ACHN (cell line): ENCODE measurements around the gene PKNOX1.
"Not testable (repeated sequence)": the region's sequence is repeated elsewhere in the genome, so short reads cannot be mapped to it uniquely, and the experiment has no call there.

Experiments used
- DNase-seq: peaks from one replicate; pipeline ENCODE4 v3.0.0-alpha.2; 2015
- in situ Hi-C: cut with HindIII; loops from 2 replicates; pipeline ENCODE4 v1.10.0; 2017; ENCODE audit warnings: low sequenced_read_pairs, low pct_ligation_motif_present, low pct_unique_long_range_greater_than_20kb

The PKNOX1 gene

DNA sequence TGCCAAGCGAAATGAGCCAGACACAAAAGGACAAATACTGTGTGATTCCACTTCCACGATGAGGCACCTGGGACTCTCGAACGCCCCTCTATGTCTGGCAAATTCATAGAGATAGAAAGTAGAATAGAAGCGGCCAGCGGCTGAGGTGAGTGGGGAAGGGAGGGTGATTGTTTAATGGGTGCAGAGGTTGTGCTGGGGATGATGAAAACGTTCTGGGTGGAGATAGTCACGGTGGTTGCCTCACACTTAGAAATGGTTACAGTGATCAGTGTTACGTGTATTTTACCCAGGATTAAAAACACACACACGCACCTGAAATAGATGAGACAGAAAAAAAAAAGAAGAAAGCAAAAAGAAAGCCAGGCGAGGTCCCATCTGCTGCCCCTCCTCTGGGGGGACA is 98.4 kb downstream of the PKNOX1 start:
- DNase-seq = not testable (repeated sequence)

DNA sequence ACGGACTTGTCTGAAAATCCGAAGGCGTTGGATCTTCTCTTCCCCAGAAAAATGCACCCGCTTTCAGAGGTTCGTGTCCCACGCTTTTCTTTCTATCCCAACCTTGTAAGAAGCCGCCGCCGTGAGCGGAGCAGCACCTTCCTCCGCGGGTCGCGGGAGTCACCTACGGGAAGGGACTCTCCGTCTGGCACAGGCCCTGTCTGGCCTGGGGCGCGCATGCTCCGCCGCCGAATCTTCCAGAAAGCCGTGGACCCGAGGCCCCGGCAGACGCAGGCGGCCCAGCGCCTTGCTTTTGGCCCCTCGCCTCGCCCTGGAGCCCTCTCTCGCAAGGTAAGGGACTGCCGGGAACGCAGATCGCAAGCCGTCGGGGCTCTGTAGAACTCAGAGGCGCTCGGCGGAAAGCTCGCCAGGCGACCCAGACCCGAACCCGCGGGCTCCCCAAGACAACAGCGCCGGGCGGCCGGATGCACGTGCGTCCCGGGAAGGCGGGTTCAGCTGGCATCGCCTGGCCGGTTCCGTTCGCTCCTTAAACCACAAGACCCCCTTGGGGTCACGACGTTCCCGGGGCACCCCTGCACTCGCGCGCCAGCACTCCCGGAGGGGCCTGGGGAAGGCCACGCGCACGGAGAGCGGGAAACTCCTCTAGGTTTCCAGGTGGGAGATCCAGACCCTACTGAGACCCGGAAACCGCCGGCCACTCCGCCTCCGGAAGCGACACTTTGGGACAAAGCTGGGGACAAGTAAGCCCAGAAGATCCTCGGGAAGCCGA is 100.2 kb downstream of the PKNOX1 start:
- in situ Hi-C loops = not testable (repeated sequence)

More for the DNA sequence above, 98.4 kb downstream of the PKNOX1 start:
- in situ Hi-C loops = not testable (repeated sequence)

DNA sequence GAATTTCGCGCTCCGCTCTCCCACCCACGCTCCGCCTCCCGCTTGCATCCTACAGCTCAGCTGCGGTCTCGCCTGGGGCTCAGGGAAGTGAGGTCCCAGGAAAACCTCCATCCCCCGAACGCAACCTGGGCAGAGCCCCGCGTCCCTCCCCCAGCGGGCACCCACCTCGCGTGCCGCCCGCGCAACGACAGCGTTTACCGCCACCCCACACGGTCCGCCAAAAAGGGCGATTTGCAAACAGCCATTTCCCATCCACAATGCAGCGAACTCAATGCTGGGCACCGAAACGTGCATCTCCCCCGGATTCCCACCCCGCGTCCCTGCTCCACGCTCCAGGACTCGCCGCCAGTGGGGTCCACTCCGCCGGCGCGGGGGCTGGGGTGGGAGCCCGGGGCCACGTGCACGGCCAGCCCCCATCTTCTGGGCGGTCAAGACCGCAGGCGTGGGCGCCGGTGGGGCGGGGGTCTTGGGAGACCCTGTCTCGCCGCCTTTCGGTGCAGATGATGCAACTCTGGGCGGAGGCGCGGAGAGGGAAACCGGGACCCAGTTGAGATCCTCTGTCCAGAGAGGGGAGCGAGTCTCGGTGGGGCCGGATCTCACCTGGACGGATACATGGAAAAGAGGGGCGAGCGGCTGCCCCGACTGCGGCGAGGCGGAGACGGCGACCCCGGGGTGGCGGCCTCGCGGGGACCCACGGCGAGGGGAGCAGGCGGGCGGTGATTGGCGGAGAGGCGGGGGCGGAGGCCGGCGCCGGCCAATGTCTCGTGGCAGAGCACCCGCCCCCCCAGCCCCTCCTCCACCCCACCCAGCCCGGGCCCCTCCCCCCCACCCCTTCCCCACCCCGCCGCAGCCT is 101.0 kb downstream of the PKNOX1 start, which contains the start of gene CBS:
Gene CBS, minus strand, starts transcription at position 666 of the 853 bp plus-strand sequence. CDS start 3,642 bp downstream, outside the sequence.
- in situ Hi-C loops, DNase-seq: not testable (repeated sequence)

More for the DNA sequence above, 100.2 kb downstream of the PKNOX1 start:
- DNase-seq = not testable (repeated sequence)

DNA sequence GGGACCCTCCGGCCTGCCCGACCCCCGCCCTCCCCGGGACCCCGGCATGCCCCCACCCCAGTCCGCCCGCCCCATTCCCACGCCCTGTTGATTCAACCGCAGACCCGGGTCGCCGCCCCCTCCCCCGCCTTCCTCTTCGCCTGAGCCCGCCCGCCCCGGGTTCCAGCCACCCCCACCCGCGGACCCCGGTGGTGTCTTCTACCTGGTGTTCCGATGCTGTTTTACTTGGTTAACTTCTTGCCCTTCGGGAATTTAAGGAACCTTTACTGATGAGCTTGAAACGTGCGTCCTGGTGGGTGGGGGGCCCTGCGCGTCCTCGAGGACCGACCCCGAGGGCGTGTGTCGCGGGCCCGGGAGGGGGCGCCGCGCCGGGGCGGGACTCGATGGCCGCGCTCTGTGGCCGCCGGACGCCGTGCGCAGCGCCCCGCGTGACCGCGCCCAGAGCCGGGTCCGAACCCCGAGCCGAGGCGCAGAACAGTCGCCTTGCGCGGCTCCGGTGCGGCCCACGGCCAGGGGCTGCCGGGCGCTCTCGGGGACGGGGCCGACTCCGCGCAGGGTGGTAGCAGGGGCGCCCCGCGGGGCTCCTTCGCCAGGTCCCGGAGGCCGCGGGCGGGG is 101.8 kb downstream of the PKNOX1 start:
- in situ Hi-C loops, DNase-seq: not testable (repeated sequence)

DNA sequence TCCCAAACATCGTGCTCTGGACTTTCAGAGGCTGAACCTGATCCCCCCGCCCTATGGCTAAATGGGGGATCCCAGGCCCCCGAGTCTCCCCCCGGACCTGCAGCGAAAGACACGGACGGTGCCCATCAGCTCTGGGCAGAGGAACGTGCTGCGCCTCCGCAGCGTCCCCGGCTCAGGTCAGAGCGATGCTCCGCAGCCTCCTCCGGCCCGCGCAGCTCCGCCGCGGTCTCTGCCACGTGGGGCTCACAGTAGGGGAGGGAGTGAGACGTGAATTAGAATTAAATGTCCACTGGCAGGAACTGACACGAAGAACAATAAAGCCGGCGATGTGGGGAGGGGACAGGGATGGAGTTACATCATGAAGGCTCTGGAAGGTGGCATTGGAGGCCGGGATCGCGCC is 102.3 kb downstream of the PKNOX1 start:
- DNase-seq, in situ Hi-C loops: not testable (repeated sequence)

DNA sequence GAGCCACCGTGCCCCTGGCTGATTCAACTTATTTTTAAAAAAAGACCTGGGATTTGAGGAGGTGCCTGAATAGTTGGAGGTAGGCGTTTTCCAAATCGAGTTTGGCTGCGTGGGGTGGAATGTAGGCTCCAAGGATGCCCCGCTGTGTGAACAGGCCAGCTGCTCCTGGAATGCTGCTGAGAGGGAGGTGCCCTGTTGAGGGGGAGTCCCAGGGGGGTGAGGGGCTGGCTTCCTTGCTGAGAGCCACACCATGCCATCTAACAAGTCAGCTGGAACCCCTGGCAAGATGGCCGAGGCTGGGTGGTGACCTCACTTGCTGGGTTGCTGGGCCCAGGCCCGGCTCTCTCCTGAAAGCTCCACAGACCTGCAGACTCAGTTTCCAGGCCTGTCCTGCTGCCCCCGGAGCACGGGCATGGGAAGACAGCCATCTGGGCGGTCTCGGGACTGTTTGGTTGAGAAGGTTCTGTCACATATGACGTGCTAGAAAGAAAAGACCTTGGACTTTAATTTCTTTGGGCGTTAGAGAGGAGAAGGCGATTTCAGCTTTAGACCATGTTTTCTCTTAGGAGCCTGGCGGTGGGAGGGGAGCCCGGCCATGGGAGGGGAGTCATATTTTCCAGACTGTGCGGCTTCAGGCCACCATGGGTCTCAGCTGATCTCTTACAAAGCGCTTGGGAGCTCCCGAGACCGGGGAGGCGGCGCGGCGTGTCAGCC is 108.4 kb downstream of the PKNOX1 start:
- in situ Hi-C loops, DNase-seq: not testable (repeated sequence)
